ENCODE results near the gene EFHD2.

DNA sequence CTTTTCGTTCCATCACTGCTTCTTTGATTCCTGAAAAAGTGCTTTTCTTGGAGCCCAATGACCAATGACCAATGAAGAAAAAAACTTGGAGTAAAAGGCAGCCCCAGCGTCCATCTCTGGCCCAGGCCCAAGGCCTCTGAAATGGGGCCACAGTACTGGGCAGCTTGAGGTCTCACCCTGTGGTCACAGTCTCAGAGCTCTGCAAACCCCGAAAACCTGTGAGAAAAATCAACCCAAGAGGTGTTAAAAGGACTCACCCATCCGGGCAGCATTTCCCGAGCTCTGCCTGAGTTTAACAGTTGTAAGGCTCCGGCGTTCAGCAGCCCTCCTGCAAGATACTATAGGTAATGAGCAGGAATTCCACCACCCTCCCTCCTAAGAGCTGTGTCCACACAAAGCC lies 2.1 kb upstream of the EFHD2 start:
- TF ChIP-seq, protein P1, sequence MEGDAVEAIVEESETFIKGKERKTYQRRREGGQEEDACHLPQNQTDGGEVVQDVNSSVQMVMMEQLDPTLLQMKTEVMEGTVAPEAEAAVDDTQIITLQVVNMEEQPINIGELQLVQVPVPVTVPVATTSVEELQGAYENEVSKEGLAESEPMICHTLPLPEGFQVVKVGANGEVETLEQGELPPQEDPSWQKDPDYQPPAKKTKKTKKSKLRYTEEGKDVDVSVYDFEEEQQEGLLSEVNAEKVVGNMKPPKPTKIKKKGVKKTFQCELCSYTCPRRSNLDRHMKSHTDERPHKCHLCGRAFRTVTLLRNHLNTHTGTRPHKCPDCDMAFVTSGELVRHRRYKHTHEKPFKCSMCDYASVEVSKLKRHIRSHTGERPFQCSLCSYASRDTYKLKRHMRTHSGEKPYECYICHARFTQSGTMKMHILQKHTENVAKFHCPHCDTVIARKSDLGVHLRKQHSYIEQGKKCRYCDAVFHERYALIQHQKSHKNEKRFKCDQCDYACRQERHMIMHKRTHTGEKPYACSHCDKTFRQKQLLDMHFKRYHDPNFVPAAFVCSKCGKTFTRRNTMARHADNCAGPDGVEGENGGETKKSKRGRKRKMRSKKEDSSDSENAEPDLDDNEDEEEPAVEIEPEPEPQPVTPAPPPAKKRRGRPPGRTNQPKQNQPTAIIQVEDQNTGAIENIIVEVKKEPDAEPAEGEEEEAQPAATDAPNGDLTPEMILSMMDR (IDR thresholded peaks at IDR 0.05) = no peak
- TF ChIP-seq POLR2A (IDR thresholded peaks at IDR 0.05) = no peak
